ENCODE data around the gene STAG1.

DNA sequence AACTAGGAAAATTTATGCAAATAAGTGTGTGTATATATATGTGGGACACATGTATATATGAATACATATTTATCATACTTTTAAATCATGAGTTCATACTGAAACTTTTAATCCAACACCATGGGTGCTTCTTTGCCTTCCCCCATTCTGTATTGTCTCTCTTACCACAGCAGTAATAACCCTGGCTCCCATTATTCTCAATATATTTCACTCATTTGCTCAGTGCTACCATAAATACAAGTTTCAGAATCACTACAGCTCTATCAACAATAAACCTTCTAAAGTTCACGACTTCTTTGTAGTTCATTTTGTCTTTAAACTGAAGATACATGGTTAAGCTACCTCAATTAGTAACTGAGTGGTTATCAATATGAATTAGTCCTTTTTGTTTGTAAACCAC, 419.9 kb downstream of the STAG1 start:
- TF ChIP-seq, protein P1, sequence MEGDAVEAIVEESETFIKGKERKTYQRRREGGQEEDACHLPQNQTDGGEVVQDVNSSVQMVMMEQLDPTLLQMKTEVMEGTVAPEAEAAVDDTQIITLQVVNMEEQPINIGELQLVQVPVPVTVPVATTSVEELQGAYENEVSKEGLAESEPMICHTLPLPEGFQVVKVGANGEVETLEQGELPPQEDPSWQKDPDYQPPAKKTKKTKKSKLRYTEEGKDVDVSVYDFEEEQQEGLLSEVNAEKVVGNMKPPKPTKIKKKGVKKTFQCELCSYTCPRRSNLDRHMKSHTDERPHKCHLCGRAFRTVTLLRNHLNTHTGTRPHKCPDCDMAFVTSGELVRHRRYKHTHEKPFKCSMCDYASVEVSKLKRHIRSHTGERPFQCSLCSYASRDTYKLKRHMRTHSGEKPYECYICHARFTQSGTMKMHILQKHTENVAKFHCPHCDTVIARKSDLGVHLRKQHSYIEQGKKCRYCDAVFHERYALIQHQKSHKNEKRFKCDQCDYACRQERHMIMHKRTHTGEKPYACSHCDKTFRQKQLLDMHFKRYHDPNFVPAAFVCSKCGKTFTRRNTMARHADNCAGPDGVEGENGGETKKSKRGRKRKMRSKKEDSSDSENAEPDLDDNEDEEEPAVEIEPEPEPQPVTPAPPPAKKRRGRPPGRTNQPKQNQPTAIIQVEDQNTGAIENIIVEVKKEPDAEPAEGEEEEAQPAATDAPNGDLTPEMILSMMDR (IDR thresholded peaks at IDR 0.05): no peak
- TF ChIP-seq POLR2AphosphoS5 (IDR thresholded peaks at IDR 0.05) (no peak), POLR2A (IDR thresholded peaks at IDR 0.05) (no peak)

Measured in stomach (tissue), 4 donors.